Head of caudate nucleus (tissue), 42 donors: ENCODE data around the gene CCL4.
"Not testable (repeated sequence)": the region's sequence is repeated elsewhere in the genome, so short reads cannot be mapped to it uniquely, and the experiment has no call there.

Source experiments
- DNase-seq, 42 donors: peaks; one replicate each; pipeline versions ENCODE4 v3.0.0 to v3.0.0-alpha.2; 2020 to 2021; ENCODE audit warnings: mixed read lengths in 7 of 42
- intact Hi-C: fragments of 100-400 bp; cut with DNase I; formaldehyde crosslinking; loops from one replicate; pipeline ENCODE4 v1.15.0; 2022

The CCL4 gene

DNA sequence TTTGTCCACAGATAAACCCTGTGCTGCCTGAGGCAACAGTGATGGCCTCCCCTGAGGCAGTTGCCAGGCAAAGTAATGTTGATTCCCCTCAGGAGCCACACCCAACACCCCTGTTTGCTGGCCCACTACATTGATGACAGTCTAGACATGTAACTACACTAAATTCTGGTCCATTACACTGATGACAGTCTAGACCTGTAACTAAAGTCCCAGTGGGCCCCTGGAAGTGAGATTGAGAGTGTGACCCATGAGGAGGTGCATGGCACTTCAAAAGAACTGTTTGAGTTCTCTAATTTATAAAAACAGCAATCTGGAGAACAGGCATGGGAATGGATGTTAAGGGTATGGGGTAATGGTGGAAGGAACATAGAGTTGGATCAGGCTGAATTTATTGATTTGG, 8.9 kb downstream of the CCL4 start:
- DNase-seq, result no peak
- intact Hi-C loops, result no loop called here

DNA sequence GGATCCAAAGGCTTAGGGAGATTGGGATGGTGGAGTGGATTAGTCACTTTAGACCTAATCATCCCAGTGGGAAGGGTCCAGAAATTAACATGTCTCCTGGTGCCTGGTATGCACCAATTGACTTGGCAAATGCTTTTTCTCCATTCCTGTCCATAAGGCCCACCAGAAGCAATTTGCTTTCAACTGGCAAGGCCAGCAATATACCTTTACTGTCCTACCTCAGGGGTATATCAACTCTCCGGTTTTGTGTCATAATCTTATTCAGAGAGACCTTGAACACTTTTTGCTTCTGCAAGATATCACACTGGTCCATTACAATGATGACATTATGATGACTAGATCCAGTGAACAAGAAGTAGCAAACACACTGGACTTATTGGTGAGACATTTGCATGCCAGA, 9.5 kb downstream of the CCL4 start:
- intact Hi-C loops, DNase-seq: not testable (repeated sequence)

DNA sequence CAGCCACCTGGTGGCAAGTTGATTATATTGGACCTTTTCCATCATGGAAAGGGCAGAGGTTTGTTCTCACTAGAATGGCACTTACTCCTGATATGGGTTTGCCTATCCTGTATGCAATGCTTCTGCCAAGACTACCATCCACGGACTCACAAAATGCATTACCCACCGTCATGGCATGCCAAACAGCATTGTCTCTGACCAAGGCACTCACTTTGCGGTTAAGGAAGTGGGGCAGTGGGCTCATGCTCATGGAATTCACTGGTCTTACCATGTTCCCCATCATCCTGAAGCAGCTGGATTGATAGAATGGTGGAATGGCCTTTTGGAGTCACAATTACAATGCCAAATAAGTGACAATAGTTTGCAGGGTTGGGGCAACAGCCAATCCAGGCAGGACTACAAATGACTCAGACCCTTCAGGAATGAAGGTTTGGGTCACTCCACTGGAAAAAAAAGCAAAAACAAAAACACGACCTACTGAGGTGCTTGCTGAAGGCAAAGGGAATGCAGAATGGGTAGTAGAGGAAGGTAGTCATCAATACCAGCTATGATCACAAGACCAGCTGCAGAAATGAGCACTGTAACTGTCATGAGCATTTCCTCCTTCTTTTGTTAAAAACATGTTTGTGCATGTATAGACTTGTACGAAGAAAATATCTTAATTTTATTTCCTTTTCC, 11.5 kb downstream of the CCL4 start:
- intact Hi-C loops, DNase-seq: not testable (repeated sequence)

DNA sequence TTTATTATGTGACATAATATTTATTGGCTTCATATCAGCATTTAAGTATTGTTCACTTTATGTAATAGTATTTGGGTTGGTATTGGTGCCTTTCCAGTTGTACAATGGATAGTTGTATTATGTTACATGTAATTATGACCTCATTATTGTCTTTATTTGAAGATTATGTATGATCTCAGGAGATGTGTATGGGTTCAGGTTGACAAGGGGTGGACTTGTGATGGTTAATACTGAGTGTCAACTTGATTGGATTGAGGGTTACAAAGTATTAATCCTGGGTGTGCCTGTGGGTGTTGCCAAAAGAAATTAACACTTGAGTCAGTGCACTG, 12.0 kb downstream of the CCL4 start:
- DNase-seq, intact Hi-C loops: not testable (repeated sequence)

DNA sequence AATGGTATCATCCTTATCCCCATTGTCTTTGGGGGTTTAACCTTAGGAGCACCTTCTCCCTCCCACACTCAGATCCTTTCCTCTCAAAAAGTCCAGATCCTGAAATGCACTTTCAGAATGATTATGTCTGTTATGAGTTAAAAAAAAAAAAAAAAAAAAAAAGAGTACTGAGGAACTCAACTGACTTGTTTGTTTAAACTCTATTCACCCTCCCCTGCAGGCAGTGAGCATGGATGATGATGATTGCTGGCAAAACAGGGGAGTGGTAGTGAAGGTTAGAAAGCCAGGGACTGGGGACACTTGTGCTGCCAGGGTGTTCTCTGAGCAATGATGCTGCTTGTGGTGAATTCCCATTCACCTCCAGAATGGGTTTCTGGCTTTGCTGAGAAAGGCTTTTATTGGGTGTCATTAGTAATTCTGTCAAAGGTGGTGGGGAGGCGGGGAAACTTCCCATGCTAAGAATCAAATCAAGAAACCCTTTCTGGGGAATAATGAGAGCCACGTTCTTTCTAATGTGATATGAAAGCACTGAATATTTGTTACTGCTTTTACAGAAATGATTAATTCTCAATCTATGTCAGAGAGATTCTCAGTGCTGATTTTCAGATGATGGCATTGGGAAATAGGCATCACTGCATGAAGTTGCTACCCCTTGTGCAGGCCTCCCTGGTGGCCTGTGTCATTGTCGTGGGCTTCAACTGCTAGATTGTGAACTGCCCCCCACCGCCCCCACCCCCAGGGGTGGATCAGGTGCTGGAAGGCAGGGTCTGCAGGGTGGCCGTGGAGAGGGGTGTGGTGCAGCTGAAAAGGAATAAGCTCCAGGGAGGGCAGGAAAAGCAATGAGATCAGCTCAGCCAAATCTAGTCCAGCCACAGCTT, 14.1 kb downstream of the CCL4 start:
- intact Hi-C loops, result no loop called here
- no peak for DNase-seq

DNA sequence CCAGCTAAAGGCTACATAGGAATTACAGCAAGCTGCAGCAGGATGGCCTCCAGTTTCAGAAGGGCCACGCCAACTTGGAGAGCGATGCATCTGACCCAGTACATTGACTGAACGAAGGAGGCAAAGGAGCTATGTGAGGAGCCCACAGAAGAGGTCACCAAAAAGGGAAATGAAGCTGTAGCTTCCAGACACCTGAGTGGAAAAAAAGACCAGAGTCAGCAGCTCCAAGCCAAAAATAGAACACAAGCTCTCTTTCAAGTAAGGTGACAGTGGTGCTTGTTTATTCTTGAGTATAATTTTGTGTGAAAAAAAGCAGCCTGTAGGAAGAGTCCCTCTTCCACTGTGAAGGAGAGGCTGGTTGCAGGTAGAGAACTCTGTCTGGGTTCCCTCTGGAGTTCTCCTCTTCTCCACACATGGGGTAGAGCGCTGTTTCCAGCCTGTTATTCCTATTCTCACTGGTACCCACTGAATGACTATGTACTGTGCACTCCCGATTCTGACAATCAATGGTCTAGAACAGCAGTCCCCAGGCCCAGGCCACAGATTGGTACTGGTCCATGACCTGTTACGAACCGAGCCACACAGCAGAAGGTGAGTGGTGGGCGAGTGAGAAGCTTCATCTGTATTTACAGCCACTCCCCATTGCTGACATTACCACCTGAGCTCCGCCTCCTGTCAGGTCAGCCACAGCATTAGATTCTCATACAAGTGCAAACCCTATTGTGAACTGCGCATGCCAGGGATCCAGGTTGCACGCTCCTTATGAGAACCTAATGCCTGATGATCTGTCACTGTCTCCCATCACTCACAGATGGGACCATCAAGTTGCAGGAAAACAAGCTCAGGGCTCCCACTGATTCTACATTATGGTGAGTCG, 15.1 kb downstream of the CCL4 start:
- intact Hi-C loops, result no loop called here
- DNase-seq, result no peak

DNA sequence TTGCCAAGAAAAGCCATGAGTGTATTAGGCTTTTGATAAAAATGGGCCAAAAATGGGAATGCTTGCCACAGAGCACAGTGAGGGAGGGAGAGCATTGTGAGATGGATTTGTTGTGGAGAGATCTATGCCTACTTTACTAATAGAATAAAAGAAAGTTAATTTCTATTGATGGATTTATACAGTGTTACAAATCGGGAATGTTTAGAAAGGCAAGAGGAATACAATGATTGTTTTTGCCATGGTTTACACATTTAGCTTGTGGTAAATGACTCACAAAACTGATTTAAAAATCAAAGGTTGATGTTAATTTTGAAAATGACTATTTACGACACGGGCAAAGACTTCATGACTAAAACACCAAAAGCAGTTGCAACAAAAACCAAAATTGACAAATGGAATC, 16.6 kb downstream of the CCL4 start:
- intact Hi-C loops, result no loop called here
- no peak for DNase-seq

DNA sequence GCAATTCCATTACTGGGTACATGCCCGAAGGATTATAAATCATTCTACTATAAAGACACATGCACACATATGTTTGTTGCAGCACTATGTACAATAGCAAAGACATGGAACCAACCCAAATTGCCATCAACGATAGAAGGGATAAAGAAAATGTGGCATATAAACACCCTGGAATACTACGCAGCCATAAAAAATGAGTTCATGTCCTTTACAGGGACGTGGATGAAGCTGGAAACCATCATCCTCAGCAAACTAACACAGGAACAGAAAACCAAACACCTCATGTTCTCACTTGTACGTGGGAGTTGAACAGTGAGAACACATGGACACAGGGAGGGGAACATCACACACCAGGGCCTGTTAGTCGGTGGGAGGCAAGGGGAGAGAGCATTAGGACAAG, 17.5 kb downstream of the CCL4 start:
- intact Hi-C loops, DNase-seq: not testable (repeated sequence)

DNA sequence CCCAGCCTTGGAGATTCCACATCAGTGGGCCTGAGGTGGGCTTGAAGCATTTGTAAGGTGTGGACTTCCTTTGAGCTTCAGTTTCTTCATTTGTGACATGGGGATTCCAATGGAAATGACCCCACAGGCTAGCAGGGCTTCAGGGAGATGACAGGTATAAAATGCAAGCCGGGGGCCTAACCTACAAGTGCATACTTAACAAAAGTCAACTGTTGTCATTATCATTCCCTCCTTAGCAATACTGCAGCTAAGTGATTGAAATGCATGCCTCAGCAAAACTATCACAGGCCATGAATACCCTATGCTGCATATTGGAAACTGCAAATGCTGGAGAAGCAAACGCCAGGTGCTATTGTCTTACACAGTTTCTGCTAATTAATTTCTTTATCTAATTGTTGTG, 19.8 kb downstream of the CCL4 start:
- no peak for DNase-seq
- intact Hi-C loops, result no loop called here

DNA sequence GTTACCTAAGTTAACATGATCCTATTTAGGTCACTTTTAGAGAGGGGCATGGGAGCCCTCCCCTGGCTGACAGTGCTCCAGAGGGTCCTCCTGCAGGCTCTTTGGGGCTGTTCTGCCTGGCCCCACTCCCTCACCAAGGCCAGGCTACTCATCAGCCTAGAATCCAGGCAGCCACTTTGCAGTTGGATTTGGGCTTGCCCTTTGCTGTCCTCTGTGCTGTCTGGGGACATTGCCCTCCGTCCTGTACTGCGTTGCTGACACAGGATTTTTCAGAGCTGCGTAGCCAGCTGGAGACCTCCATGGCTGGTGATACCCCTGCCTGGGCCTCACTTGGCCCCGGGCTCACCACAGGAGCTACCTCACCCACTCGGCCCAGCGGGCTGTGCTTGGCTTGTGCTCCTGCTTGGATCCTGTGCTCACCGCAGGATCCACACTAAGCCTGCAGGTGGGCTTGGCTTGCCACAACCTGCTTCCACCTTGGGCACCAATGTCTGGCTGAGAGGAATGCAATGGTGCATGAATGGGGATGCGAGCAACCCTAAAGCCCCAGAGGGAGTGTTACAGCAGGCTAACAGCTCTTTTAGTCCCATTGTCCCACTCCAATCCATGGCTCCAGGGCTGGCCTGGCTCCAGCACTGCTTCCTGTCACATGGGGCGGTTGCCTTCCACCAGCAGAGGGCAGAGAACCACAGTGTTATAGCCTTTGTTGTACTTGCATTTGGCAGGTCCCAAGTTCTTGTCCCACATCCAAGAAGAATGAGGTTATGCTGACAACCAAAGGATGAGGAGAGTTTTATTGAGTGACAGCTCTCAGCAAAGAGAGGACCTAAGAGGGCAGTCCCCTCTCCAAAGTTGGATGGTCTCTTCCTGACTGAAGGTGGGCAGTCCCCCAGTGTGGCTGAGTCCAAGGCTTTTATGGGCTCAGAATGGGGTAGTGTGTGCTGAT, 21.5 kb downstream of the CCL4 start:
- intact Hi-C loops, result no loop called here
- no peak for DNase-seq

DNA sequence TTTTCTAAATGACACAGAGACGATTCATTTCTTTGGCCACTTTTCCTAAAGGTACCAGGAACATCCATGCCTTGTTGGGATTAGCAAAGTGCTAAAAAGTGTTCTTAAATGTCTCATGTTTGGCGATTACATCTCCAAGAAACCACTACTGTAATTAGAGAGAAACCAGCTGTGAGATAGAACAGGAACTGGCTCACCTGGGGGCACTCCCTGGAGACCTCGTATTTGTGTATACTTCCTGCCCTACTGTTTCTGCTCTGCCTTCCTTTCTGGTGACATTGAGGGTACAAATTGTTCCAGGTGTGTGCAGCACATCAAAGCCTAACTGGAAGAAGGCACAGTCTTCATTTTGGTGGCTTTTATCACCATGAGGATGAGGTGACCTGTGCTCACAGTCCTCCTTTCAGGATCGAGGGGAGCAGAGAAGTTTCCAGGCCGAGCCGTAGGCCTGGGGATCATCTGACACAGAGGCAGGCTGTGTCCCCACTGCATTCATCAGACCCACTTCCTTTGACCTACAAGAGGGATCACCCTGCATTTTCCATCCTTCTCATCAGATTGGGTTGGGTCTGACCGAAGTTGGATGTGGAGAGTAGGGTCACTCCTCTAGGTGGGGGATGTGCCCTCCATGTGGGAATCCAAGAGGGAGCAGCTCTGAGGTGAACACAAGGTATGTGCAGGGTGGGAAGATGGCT, 23.7 kb downstream of the CCL4 start:
- intact Hi-C loops, result no loop called here
- DNase-seq, result no peak

DNA sequence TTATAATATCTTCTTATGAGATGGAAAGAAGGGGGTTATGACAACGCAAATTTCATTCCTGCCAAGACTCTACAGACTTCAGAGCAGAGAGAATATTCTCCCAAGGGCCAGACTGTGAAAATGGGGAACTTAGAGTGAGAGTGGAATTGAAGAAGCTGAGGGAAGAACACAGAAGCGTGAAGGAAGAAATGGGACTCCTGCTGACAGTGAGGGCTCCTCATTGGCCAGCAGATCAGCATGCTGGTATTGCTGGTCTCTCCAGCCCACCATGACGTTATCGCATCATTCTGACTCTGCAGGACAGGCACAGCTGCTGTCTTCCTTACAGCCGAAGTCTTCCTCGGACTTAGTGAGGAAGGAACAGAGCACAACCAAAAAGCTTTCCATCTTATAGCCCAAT, 24.3 kb downstream of the CCL4 start:
- no peak for DNase-seq
- intact Hi-C loops, result no loop called here

DNA sequence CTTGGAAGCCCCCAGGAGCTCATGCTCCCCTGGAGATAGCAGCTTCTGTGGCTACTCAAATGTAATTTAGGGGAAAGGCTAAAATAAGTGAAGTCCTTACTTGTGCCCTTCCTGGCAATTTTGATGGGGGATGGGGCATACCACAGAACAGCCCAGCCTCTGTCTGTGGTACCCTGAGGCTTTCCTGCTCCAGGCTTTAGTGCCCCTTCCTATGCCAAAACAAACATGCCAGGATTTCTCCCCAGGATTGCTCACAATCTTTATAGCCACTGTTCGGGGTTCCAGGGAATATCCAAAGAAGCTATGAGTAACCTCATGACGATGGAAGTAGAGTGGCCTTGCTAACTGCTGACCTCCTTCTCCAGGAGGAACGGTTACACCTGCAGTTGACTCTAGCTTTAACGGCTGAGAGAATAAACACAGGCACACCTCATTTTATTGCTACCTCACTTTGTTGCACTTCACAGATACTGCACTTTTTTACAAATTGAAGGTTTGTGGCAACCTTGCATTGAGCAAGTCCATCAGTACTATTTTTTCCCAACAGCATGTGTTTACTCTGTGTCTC, 24.9 kb downstream of the CCL4 start:
- DNase-seq, result no peak
- intact Hi-C loops, result no loop called here

DNA sequence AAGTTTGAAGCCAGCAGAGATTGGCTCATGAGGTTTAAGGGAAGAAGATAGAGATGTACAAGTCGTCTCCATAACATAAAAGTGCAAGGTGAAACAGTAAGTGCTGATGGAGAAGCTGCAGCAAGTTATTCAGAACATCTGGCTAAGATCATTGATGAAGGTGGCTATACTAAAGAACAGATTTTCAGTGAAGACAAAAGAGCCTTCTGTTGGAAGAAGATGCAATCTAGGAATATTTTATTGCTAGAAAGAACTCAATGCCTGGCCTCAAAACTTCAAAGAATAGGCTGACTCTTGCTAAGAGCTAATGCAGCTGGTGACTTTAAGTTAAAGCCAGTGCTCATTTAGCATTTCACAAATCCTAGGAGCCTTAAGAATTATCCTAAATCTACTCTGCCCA, 26.0 kb downstream of the CCL4 start:
- intact Hi-C loops, result no loop called here
- no peak for DNase-seq

DNA sequence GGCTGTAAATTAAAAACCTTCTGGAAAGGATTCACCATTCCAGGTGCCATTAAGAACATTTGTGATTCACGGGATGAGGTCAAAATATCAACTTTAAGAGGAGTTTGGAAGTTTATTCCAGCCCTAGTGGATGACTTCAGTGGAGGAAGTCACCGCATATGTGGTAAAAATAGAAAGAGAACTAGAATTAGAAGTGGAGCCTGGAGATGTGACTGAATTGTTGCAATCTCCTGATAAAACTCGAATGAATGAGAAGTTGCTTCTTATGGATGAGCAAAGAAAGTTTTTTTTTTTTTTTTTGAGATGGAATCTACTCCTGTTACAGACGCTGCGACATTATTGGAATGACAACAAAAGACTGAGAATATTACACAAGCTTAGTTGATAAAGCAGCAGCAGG, 26.7 kb downstream of the CCL4 start:
- intact Hi-C loops, result no loop called here
- no peak for DNase-seq

DNA sequence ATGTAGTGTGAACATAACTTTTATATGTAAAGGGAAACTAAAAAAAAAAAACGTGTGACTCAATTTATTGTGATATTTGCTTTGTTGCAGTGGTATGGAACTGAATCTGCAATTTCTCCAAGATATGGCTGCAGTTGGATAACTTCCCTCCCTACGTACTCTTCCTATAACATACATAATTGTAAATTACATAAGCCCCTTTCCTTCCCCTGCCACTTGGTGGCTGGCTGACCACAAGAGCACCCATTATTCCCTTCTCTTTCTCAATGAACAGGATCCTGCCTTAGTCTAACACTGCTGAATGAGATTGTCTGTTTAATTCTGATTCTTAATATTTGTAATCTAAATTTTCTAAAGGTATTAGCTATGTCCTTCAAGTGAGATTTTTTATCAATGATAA, 27.8 kb downstream of the CCL4 start:
- no peak for DNase-seq
- intact Hi-C loops, result no loop called here

DNA sequence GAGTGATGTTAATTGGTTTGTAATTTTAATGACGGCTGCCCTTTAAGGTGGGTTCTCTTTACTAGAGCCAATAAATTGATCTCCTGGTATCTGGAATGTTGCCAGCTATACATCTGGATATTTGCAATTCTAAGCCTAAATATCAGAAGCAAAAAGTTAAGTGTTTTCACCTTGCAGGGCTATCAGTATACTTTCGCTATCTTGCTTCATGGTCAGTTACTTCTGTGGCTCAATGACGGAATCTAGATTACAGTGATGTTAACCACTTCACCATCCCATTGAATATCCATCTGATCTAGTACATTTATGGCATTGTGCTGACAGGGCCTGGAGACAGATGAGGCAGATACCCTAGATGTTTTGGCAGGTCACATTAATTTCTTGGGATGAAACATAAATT, 28.3 kb downstream of the CCL4 start:
- intact Hi-C loops, result no loop called here
- no peak for DNase-seq

DNA sequence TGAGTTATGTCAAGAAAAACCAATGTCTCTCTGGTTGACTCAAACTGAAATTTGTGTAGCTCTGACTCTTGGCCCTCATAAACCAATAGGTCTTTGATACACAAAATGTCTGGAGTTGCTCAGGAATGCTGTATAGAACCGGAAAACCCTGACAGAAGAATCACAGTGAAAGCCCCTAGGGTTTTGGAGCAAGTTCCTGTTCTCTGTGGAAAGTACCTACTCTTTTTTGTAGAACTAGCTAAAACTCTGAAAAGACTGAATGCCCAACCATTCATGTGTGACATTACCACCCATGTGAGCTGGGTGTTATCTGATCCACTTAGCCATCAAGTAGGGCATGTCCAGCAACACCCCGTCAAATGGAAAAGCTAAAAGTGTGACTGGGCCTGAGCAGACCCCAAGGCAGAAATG, 28.8 kb downstream of the CCL4 start:
- no peak for DNase-seq
- intact Hi-C loops, result no loop called here
